Activated CD4-positive, alpha-beta memory T cell treated with anti-CD3 and anti-CD28 coated beads, Interleukin-2, amount 10 ng/mL, durations not matched to agents 7 days and 5 days (primary cell): ENCODE measurements around the gene GRIK4. TPM values are rescaled to one million over a fixed set of nuclear protein-coding genes. Genes with fewer than 3 reads are reported as not detected.
A peak's percentile ranks its signal among the peaks of the same experiment; 100 is the strongest.
"Not testable (repeated sequence)": the region's sequence is repeated elsewhere in the genome, so short reads cannot be mapped to it uniquely, and the experiment has no call there.

Experiments
- CTCF ChIA-PET: fragments of 350-600 bp; sonication (Branson Sonifier 250); formaldehyde crosslinking; loops from one replicate; lab custom pipeline; 2021; ENCODE audit warnings: antibody characterized with exemption, inconsistent platforms; lab: Charles Lee
- POLR2A ChIA-PET: fragments of 350-600 bp; sonication (Branson Sonifier 250); formaldehyde crosslinking; loops from one replicate; lab custom pipeline; 2021; ENCODE audit warnings: antibody characterized with exemption; lab: Charles Lee
- DNase-seq: peaks from one replicate; pipeline ENCODE4 v3.0.0-alpha.2; 2020
- H3K27ac Mint-ChIP-seq: one replicate; pipeline ENCODE4 v1.8.0; 2021; ENCODE audit warnings: mild to moderate bottlenecking, mixed read lengths
- H3K27me3 Mint-ChIP-seq: one replicate; pipeline ENCODE4 v1.8.0; 2021; ENCODE audit warnings: mixed read lengths
- H3K36me3 Mint-ChIP-seq: one replicate; pipeline ENCODE4 v1.8.0; 2021; ENCODE audit warnings: low read depth, mixed read lengths
- H3K4me1 Mint-ChIP-seq: one replicate; pipeline ENCODE4 v1.8.0; 2021; ENCODE audit warnings: mixed read lengths
- H3K4me3 Mint-ChIP-seq: one replicate; pipeline ENCODE4 v1.8.0; 2021; ENCODE audit warnings: mild to moderate bottlenecking, mixed read lengths
- H3K9me3 Mint-ChIP-seq: one replicate; pipeline ENCODE4 v1.8.0; 2021; ENCODE audit warnings: mixed read lengths
- total RNA-seq, 2 experiments: library from RNA; stranded (reverse); gene quantifications; one replicate each; pipeline ENCODE4 v1.2.3, GENCODE V29; 2021

GRIK4 gene
- total RNA-seq, 2 experiments from 2014 or later: not detected

DNA sequence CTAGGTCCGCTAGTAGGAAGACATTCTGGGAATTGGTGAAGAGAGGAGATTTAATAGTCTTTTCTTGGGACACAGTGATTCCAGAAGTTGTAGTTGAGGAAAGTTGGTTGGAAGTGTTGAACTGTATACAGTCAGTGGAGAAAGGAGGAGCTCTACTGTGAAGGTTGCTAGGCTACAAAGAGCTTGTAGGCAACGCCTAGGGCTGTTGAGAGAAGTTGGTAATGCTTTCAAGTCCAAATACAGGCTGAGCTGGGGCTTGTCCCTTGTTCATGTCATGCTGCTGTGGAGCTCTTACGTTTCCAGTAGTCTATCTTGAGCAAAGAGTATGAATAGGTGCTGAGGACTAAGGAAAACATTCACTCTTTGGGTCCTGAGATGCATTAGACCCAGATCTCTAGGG, 513.4 kb downstream of the GRIK4 start:
- H3K36me3 Mint-ChIP-seq: peaks cover 2% of the 10 kb centered on the region
- POLR2A ChIA-PET: interaction anchor here (1.6 to 1.7 kb wide), 2 partner anchors 10 to 32 kb away, joined by 3 to 6 read pairs; no protein-coding TSS in a partner anchor
- peak overlapping the region; percentile 78 for H3K4me3 Mint-ChIP-seq
- peaks cover 25% of the 10 kb centered on the region for H3K4me1 Mint-ChIP-seq
- H3K9me3 Mint-ChIP-seq: no peaks in the 10 kb centered on the region
- CTCF ChIA-PET: interaction anchor here (0.9 to 2.8 kb wide), 3 partner anchors 9 to 170 kb away, joined by 3 to 7 read pairs (median 6); no protein-coding TSS in a partner anchor
- DNase-seq: no peak
- H3K27me3 Mint-ChIP-seq: peaks cover 3% of the 10 kb centered on the region
- no peak overlapping the region for H3K27ac Mint-ChIP-seq

DNA sequence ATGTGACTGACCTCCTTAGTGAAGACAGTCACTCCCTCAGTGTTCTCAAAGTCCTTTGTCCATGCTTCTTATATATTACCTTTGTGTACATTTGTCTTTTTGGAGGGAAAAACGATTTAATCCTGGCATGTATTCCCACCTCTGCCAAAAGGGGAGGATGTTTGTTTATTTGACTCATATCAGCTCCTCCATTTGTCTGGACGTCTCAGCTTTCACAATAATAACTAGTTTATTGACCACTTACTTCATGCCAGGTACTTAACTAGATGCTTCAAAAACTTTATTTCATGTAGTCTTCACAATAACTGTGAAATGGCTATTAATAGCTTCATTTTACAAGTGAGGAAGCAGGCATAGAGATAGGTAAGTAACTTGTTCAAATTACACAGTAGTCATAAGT, 517.6 kb downstream of the GRIK4 start:
- no peak for DNase-seq
- H3K4me3 Mint-ChIP-seq: no peak overlapping the region
- no peaks in the 10 kb centered on the region for H3K27me3 Mint-ChIP-seq
- ChIA-PET POLR2A (no interaction called here), CTCF (no interaction called here)
- H3K9me3 Mint-ChIP-seq: no peaks in the 10 kb centered on the region
- peaks cover 6% of the 10 kb centered on the region for H3K36me3 Mint-ChIP-seq
- H3K27ac Mint-ChIP-seq: no peak overlapping the region
- H3K4me1 Mint-ChIP-seq: peaks cover 25% of the 10 kb centered on the region

DNA sequence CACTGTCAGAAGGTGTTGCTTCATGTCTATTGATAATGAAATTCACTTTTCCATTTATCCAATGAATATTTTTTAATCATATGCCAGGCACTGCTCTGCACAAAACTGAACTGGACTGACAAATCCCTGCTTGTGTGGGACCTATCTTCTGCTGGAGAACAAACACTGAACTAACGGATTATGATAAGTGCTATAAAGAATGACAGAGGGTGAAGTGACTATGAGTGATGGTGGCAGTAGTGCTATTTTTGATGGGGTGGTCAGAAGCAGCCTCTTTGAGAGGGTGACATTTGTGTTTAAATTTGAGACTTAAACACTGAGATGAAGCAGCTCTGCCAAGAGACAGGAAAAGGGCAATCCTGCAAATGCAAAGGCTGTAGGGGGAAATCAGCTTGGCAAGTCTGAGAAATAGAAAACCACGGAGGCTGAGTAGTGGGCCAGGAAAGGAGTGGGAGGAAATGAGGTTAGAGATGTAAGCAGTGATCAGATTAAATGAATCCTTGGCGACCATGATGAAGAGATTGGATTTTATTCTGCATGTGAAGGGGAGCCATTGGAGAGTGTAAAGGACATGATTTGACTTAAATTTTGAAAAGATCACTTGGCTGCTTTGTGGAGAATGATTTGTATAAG, 518.4 kb downstream of the GRIK4 start:
- no peak for DNase-seq
- peaks cover 6% of the 10 kb centered on the region for H3K36me3 Mint-ChIP-seq
- no peaks in the 10 kb centered on the region for H3K9me3 Mint-ChIP-seq
- H3K4me1 Mint-ChIP-seq: peaks cover 20% of the 10 kb centered on the region
- no peak overlapping the region for H3K4me3 Mint-ChIP-seq
- no peak overlapping the region for H3K27ac Mint-ChIP-seq
- POLR2A ChIA-PET: interaction anchor here (0.6 kb wide), 1 partner anchor 76 kb away, joined by 3 read pairs; no protein-coding TSS in a partner anchor
- no peaks in the 10 kb centered on the region for H3K27me3 Mint-ChIP-seq
- CTCF ChIA-PET: no interaction called here

DNA sequence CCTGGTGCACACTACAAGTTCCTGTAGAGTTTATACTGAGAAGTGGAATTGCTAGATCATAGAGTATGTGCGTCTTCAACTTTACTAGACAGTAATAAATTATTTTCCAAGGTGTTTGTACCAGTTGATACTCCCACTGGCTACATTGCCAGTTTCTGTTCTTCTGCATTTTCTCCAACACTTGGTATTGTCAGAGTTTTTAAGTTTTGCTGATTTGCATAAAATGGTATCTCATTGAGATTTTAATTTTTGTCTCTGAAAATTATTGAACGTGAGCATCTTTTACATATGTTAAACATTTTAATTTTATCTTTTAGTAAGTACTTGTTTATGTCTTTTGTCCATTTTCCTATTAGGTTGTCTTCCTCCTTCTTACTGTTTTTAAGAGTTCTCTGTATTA, 519.6 kb downstream of the GRIK4 start:
- ChIA-PET POLR2A (no interaction called here), CTCF (no interaction called here)
- Mint-ChIP-seq H3K27ac (no peak overlapping the region), H3K4me1 (peaks cover 22% of the 10 kb centered on the region), H3K27me3 (no peaks in the 10 kb centered on the region), H3K36me3 (peaks cover 6% of the 10 kb centered on the region), H3K4me3 (no peak overlapping the region), H3K9me3 (no peaks in the 10 kb centered on the region)
- no peak for DNase-seq

DNA sequence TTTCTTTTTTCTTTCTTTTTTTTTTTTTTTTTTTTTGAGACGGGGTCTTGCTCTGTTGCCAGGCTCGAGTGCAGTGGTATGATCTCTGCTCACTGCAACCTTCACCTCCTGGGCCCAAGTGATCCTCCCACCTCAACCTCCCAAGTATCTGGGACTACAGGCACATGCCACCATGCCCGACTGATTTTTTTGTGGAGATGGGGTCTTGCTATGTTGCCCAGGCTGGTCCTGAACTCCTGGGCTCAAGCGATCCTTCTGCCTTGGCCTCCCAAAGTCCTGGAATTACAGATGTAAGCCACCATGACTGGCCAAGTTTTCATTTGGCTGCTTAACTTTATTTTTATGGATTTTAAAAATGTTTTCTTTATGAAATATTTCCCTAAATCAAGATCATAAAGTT, 520.1 kb downstream of the GRIK4 start:
- H3K36me3 Mint-ChIP-seq, H3K4me3 Mint-ChIP-seq, CTCF ChIA-PET, DNase-seq, H3K27ac Mint-ChIP-seq, H3K9me3 Mint-ChIP-seq, POLR2A ChIA-PET, H3K27me3 Mint-ChIP-seq: not testable (repeated sequence)
- peaks cover 26% of the 10 kb centered on the region for H3K4me1 Mint-ChIP-seq

DNA sequence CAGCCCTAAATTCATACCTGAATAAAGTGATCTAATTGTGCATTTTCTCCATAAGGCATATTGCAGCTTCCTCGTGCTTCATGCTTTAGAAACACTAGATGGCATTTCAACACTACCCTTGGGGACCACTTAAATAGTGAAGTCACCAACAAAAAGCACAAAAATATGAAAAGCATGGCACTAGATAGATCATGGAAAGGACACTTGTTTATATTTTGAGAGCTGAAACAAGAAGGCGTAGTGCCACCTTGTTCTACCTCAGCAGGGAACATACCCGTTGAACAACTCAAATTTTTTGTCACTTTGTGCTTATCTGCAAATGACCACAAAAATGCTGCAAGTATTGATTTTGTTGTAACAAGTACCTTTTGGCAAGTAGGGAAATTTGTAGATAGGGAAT, 521.0 kb downstream of the GRIK4 start:
- POLR2A ChIA-PET: no interaction called here
- Mint-ChIP-seq H3K4me1 (peaks cover 26% of the 10 kb centered on the region), H3K9me3 (no peaks in the 10 kb centered on the region), H3K36me3 (peaks cover 6% of the 10 kb centered on the region), H3K4me3 (no peak overlapping the region), H3K27ac (no peak overlapping the region), H3K27me3 (no peaks in the 10 kb centered on the region)
- CTCF ChIA-PET: no interaction called here
- no peak for DNase-seq

DNA sequence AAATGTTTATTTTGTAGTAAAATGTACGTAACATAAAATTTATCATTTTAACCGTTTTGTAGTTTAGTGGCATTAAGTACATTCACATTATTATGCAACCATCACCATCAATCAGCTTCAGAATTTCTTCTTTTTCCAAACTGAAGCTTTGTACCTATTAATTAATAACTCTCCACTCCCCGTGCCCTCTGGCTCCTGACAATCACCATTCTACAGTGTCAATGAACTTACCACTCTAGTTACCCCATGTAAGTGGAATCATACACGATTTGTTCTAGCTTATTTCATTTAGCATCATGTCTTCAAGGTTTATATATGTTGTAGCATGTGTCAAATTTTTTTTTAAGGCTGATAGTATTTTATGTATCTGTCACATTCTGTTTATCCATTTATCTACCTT, 522.1 kb downstream of the GRIK4 start:
- no peak for DNase-seq
- POLR2A ChIA-PET: no interaction called here
- H3K9me3 Mint-ChIP-seq: no peaks in the 10 kb centered on the region
- H3K36me3 Mint-ChIP-seq: peaks cover 7% of the 10 kb centered on the region
- peaks cover 26% of the 10 kb centered on the region for H3K4me1 Mint-ChIP-seq
- no peak overlapping the region for H3K4me3 Mint-ChIP-seq
- H3K27ac Mint-ChIP-seq: no peak overlapping the region
- H3K27me3 Mint-ChIP-seq: no peaks in the 10 kb centered on the region
- CTCF ChIA-PET: interaction anchor here (1.2 to 1.9 kb wide), 2 partner anchors 9 to 23 kb away, joined by 4 to 6 read pairs; partner anchors contain the start of gene TBCEL

DNA sequence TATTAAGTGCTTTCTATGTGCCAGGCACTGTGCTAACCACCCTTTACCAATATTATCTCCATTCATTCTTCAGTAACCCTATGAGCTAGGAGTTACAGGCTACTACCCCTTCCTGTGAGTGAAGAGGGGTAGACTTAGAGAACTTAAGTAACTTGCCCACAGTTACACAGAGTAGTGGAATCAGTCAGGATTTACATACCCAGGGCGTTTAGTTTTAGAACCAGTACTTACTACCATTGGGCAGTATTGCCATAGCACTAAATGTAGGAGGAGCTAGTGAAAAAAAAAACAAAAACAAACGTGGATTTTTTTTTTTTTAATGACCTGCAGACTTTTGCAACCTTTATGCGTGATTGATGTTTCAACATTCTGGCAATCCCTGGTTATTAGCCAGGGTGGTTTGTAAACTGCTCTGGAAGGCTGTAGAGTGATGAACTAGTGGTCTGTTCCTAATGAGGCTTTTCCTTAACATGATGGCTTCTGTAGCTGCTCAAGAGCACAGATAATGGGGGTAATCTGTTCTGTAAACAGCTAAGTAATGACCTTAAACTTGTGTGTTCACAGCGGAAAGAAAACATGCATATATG, 523.7 kb downstream of the GRIK4 start:
- no peak overlapping the region for H3K27ac Mint-ChIP-seq
- ChIA-PET POLR2A (interaction anchor here (1.3 kb wide), 1 partner anchor 10 kb away, joined by 6 read pairs; no protein-coding TSS in a partner anchor), CTCF (interaction anchor here (0.9 to 1.9 kb wide), 3 partner anchors 11 to 159 kb away, joined by 3 to 6 read pairs (median 4); partner anchors contain the start of gene TBCEL)
- H3K9me3 Mint-ChIP-seq: no peaks in the 10 kb centered on the region
- H3K36me3 Mint-ChIP-seq: peaks cover 5% of the 10 kb centered on the region
- peaks cover 1% of the 10 kb centered on the region for H3K27me3 Mint-ChIP-seq
- peaks cover 19% of the 10 kb centered on the region for H3K4me1 Mint-ChIP-seq
- H3K4me3 Mint-ChIP-seq: no peak overlapping the region
- DNase-seq: no peak

DNA sequence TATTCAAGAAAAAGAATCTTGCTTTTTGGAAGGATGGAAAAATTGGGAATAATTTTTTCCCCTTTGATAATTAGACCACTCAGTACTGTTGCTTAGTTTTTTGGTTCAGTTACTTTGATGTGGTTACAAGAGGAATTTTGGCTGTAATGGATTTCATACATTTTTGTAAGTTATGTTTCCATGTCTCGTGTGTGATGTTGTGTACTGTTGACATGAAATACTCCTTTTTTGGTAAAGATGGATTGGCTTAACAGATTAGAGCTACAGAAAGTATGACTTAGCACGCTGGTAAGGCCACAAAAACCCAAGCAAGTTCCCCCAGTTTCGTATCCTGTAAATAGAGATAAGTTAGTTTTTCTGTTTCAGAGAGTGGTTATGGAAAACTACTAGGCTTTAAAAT, 524.2 kb downstream of the GRIK4 start:
- POLR2A ChIA-PET: no interaction called here
- Mint-ChIP-seq H3K4me1 (peaks cover 16% of the 10 kb centered on the region), H3K4me3 (no peak overlapping the region), H3K36me3 (peaks cover 3% of the 10 kb centered on the region), H3K27ac (no peak overlapping the region), H3K27me3 (peaks cover 1% of the 10 kb centered on the region), H3K9me3 (no peaks in the 10 kb centered on the region)
- CTCF ChIA-PET: no interaction called here
- no peak for DNase-seq

DNA sequence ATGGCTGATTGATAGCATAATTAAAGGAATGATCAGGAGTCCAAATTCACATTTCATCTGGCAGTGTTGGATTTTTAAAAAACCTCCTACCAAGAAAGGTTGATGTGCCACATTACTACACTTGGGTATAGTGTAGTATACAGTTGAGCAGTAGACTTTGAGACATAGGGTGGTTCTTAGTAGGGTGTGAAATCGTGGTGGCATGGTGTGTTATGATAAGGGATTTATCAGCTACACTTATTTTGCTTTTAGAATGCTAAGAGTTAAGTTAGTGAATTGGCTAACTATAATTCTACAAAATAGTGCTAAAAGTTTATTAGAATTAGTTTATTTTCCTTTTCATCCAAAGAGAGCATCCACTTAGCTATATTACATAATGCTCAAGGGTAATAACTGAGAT, 525.5 kb downstream of the GRIK4 start:
- H3K4me3 Mint-ChIP-seq: no peak overlapping the region
- peaks cover 16% of the 10 kb centered on the region for H3K4me1 Mint-ChIP-seq
- no peak for DNase-seq
- H3K27ac Mint-ChIP-seq: no peak overlapping the region
- ChIA-PET CTCF (no interaction called here), POLR2A (no interaction called here)
- peaks cover 3% of the 10 kb centered on the region for H3K36me3 Mint-ChIP-seq
- no peaks in the 10 kb centered on the region for H3K9me3 Mint-ChIP-seq
- H3K27me3 Mint-ChIP-seq: peaks cover 1% of the 10 kb centered on the region

Other genes starting within 250 kb of the GRIK4 start
- gene TLCD5, start 186.4 kb upstream of the GRIK4 start, total RNA-seq: 1 to 10 TPM; 1.2 to 1.4 TPM
- 10 to 100 TPM; 19.7 to 21.5 TPM for gene ARHGEF12, start 175.3 kb upstream of the GRIK4 start, total RNA-seq